ENCODE results near the gene SLF1.

SLF1 gene

DNA sequence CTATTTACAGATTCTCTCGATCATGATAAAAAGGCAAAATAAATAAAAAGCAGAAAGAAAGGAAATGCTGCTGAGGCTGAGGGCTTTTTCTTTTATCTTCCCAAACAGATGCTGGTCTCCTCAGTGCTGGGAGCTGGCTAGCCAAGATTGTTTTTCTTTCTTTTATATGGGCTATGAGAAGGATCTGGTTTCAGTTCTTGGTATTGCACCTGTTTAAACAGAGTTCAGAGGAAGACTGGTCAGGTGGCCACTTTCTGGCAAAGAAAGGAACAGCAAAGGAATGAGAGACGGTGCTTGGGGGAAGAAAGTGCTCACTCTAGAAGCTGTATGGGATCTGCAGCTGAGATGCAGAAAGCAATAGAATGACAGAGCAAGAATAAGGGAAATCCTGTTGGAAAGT, 88.9 kb downstream of the SLF1 start:
- Histone ChIP-seq H3K9ac (ENCODE audit: low read depth, low read length) (no peak overlapping the region), H3K4me1 (ENCODE audit: insufficient read depth, low read length) (no peaks in the 10 kb centered on the region), H3K36me3 (ENCODE audit: insufficient read depth, low read length) (no peaks in the 10 kb centered on the region; the same call in 1 of the 2 replicates), H3K9me3 (ENCODE audit: control insufficient read depth, insufficient read depth, low read length) (no peaks in the 10 kb centered on the region; the same call in 1 of the 2 replicates)

DNA sequence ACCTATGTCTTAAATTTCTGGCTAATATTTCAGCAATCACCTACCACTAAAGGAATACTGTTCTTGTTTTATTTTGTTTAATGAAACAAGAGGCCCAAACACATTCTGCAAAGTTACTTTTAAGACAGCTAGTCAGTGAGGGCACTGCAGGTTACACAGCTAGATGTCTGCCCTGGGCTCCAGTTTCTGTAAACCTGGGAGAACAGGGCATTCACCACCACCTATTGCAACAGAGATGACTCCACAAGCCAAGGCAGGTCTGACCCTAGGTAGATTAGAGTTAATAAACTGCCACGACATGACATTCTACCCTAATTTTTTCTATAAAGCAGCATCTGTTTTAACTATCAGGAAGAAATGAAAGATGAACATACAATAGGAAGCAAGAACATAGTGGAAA, 90.8 kb downstream of the SLF1 start:
- Histone ChIP-seq H3K4me1 (ENCODE audit: insufficient read depth, low read length) (no peaks in the 10 kb centered on the region), H3K9ac (ENCODE audit: low read depth, low read length) (no peak overlapping the region), H3K9me3 (ENCODE audit: control insufficient read depth, insufficient read depth, low read length) (no peaks in the 10 kb centered on the region), H3K36me3 (ENCODE audit: insufficient read depth, low read length) (no peaks in the 10 kb centered on the region; the same call in 1 of the 2 replicates)

DNA sequence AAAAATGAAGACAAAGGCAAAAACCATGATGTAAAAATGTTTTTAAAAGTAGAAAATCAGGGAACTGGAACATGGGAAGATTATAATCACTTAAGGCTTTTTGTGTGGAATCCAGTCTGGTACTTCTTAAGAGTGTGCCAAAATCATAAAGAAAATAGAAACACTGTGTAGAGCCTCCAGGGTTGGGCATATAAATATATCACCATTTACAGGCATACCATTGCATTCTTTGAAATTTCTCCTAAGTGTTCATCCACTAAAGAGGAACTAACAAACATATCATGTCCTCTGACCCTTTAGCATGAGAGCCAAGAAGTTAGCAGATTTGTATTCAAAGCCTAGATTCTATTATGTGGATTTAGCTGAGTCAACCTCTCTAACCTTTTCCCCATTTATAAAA, 93.3 kb downstream of the SLF1 start:
- Histone ChIP-seq H3K4me1 (ENCODE audit: insufficient read depth, low read length) (no peaks in the 10 kb centered on the region), H3K9ac (ENCODE audit: low read depth, low read length) (no peak overlapping the region), H3K36me3 (ENCODE audit: insufficient read depth, low read length) (no peaks in the 10 kb centered on the region; the same call in 1 of the 2 replicates), H3K9me3 (ENCODE audit: control insufficient read depth, insufficient read depth, low read length) (no peaks in the 10 kb centered on the region)

DNA sequence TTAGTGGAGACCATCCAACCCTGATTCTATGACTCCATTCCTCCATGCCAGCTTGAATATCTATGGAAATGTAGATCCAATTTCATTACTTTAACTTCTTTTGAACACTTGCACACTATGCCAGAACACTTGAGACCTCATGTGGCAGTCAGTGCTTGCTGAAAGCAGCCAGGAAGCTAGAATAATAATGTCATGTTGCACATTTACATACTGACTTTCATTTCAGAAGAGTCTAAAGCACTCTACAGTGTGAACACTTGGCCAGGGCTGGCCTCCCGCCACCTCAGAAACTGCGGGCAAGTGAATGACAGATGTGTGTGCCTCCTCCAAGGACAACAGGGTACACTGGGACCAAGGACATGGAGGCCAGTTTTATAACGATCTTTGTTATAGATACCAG, 97.3 kb downstream of the SLF1 start:
- no peaks in the 10 kb centered on the region for H3K36me3 ChIP-seq (ENCODE audit: insufficient read depth, low read length)
- H3K4me1 ChIP-seq (ENCODE audit: insufficient read depth, low read length): no peaks in the 10 kb centered on the region
- H3K9ac ChIP-seq (ENCODE audit: low read depth, low read length): no peak overlapping the region
- no peaks in the 10 kb centered on the region for H3K9me3 ChIP-seq (ENCODE audit: control insufficient read depth, insufficient read depth, low read length)

DNA sequence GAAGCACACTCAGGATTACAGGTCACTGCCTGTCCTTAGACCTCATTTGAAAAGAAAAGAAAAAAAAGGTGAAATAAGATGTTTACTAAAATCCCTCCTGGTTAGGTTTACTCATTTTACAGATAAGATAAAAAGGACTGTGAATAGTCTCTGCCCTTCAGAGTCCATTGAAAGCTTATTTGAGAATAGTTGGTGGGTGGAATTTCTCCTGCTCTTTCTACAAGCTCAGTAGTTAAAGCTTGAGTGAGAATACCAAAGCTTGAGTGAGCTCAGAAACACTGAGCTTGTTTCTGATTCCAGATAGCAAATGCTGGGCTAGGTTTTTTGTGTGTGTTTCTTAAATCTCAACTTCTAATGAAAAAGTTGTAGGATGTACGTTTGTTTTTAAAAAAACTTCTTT, 106.7 kb downstream of the SLF1 start:
- Histone ChIP-seq H3K9ac (ENCODE audit: low read depth, low read length) (no peak overlapping the region), H3K36me3 (ENCODE audit: insufficient read depth, low read length) (no peaks in the 10 kb centered on the region), H3K9me3 (ENCODE audit: control insufficient read depth, insufficient read depth, low read length) (no peaks in the 10 kb centered on the region), H3K4me1 (ENCODE audit: insufficient read depth, low read length) (peaks cover 4% of the 10 kb centered on the region; the same call in 1 of the 2 replicates)

DNA sequence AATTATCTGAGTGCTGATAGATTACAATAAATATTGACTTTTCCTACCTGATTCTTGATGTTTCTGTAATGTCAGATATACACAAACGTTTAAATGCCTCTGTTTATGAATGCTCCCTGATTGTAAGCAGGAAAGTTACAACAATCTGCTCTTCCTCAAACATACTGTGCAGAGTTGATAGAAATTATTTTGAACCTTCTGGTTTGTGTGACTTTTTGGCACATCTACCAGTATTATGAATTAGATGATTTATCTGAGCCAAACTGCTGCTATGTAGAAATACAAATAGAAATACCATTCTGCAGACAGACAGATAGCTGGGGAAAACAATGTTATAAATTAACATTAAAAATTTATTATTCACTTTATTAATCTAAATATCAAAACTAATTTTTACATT, 113.0 kb downstream of the SLF1 start:
- Histone ChIP-seq H3K9ac (ENCODE audit: low read depth, low read length) (no peak overlapping the region), H3K9me3 (ENCODE audit: control insufficient read depth, insufficient read depth, low read length) (no peaks in the 10 kb centered on the region), H3K36me3 (ENCODE audit: insufficient read depth, low read length) (no peaks in the 10 kb centered on the region), H3K4me1 (ENCODE audit: insufficient read depth, low read length) (no peaks in the 10 kb centered on the region)

DNA sequence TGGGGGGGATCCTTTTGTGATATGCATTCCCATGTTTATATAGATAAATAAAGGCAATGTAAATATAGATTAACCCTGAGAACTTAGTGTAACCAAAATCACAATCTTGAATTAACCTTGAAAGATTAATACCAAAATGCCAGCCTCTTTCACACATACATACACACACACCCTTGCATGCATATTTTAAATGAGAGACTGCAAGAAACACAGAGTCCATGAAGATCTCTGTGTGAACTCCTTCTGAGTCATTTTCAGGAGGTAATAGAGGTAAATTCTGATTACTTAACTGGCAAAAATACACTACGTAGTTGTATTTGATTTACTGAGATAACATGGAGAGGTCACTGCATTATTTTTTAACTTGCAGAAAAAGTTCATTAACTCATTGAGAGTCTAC, 118.0 kb downstream of the SLF1 start:
- peaks cover 7% of the 10 kb centered on the region; the same call in 1 of the 2 replicates for H3K4me1 ChIP-seq (ENCODE audit: insufficient read depth, low read length)
- H3K9ac ChIP-seq (ENCODE audit: low read depth, low read length): no peak overlapping the region
- no peaks in the 10 kb centered on the region for H3K36me3 ChIP-seq (ENCODE audit: insufficient read depth, low read length)
- no peaks in the 10 kb centered on the region for H3K9me3 ChIP-seq (ENCODE audit: control insufficient read depth, insufficient read depth, low read length)

DNA sequence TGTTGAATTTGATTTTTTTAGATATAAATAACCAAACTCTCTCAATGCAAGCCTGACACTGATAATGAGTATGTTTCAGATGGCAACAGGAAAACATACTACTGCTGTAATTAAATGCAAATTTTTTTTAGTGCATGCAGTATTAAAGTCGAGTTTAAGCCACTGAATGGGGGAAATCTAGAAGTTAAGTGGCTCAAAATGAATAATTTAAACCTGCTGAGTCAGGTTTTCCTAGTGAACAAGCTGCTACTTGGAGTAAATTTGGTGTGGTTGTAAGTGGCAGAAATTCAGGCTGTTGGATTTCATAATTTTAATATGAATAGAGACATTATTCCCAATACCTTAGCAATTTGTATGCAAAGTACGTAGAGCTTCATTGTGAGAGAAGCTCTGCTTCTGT, 121.8 kb downstream of the SLF1 start:
- Histone ChIP-seq H3K4me1 (ENCODE audit: insufficient read depth, low read length) (peaks cover 7% of the 10 kb centered on the region; the same call in 1 of the 2 replicates), H3K9me3 (ENCODE audit: control insufficient read depth, insufficient read depth, low read length) (no peaks in the 10 kb centered on the region), H3K36me3 (ENCODE audit: insufficient read depth, low read length) (no peaks in the 10 kb centered on the region), H3K9ac (ENCODE audit: low read depth, low read length) (no peak overlapping the region)

DNA sequence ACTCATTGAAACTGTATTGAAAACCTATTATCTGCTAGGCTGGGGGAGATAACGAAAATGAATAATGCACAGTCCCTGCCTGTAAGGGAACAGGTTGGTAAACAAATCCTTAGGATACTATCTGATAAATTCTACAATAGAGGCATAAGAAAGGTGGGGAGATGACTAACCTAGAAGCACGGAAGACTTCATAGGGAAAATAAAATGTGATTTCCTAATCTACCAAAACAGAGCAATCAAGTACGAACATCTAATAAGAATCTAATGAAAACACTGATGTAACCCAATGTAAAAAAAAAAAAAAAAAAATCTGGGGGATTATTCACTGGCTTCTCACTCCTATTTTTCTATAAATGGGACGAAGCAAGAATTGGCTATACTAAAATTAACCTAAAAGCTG, 124.4 kb downstream of the SLF1 start:
- Histone ChIP-seq H3K4me1 (ENCODE audit: insufficient read depth, low read length) (peaks cover 7% of the 10 kb centered on the region; the same call in 1 of the 2 replicates), H3K9ac (ENCODE audit: low read depth, low read length) (no peak overlapping the region), H3K36me3 (ENCODE audit: insufficient read depth, low read length) (no peaks in the 10 kb centered on the region), H3K9me3 (ENCODE audit: control insufficient read depth, insufficient read depth, low read length) (no peaks in the 10 kb centered on the region)

DNA sequence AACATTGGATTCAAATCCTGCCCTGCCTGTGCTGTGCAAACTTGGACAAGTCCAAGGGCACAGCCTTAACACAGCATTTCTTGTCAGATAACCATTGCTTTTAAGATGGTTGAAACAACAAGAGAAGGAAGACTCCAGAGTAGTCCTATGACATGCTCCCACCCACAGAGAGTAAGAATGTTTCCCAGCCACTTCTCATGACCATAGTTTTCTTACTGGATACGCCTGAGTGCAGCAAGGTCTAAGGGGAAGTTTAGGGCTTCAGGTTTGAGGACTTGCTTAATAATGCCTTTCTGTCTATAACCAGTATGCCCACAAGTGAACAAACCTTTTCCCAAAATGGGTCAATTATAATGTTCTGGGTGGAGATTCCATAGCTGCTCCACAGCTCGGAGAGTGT, 126.4 kb downstream of the SLF1 start:
- no peak overlapping the region for H3K9ac ChIP-seq (ENCODE audit: low read depth, low read length)
- no peaks in the 10 kb centered on the region for H3K36me3 ChIP-seq (ENCODE audit: insufficient read depth, low read length)
- no peaks in the 10 kb centered on the region for H3K9me3 ChIP-seq (ENCODE audit: control insufficient read depth, insufficient read depth, low read length)
- H3K4me1 ChIP-seq (ENCODE audit: insufficient read depth, low read length): peaks cover 7% of the 10 kb centered on the region; the same call in 1 of the 2 replicates

DNA sequence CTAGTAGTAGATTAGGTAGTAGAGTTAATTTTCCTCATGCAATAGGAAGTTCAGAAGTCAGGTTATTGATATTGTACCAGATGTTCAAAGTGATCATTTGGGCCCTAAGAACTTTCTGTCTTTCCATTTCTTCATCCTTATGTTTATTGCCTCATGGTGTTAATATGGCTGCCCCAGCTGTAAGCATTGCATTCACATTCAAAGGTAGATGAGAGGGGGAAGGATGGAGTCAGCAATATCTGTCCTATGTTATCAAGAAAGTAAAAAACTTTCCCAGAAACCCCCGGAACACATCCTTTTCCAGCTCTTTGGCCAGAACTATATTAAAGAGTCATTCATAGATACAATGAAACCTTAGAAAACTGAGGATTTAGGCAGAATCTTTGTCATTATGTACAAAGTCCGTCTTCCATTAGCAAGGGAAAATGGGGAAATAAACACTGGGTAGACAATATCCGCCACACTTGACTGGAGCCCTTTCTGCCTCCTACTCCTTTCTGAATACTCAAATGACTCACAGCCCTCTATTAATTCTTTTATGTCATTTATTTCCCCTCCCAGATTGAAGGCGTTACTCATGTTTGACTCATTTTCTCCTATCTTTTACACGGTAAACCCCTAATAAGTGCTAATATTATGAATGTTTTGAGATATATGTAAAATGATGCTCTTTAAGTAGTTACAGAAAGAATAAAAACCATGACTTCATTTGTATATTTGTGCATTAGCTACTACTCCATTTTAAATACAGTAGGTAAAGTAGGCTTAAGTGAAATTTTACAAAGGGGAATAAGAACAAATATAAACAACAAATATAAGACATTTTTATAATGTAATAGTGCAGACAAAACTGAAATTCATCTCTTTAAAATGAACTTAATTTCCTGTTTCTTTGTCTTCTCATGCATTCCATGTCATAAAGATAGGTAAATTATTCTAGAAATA, 127.6 kb downstream of the SLF1 start:
- Histone ChIP-seq H3K36me3 (ENCODE audit: insufficient read depth, low read length) (no peaks in the 10 kb centered on the region), H3K4me1 (ENCODE audit: insufficient read depth, low read length) (no peaks in the 10 kb centered on the region), H3K9ac (ENCODE audit: low read depth, low read length) (no peak overlapping the region), H3K9me3 (ENCODE audit: control insufficient read depth, insufficient read depth, low read length) (no peaks in the 10 kb centered on the region)

DNA sequence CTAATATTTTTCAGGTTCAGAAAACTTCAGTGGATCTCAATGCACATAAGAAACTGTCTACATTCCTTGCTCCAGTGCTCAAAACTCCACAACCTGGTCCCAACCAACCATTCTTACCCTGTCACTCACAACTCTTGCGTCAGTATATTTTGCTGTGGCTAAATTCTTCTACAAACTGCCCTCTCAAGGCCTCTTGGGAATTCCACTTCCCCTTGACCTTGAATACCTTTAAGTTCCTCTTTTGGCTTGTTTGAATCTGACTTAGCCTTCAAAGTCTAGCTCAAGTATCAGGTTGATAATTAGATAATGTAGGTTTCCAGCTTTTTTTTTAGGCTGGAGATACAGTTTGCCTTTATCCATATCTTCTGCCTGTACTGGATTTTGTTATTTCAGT, 128.3 kb downstream of the SLF1 start:
- Histone ChIP-seq H3K36me3 (ENCODE audit: insufficient read depth, low read length) (no peaks in the 10 kb centered on the region), H3K4me1 (ENCODE audit: insufficient read depth, low read length) (no peaks in the 10 kb centered on the region), H3K9ac (ENCODE audit: low read depth, low read length) (no peak overlapping the region), H3K9me3 (ENCODE audit: control insufficient read depth, insufficient read depth, low read length) (no peaks in the 10 kb centered on the region)
